GM12892 (cell line): Measurements from ENCODE around the gene TENM3.

Experiments used
- POLR2A ChIP-seq: IDR thresholded peaks from 2 replicates; pipeline ENCODE4 v1.6.1; 2011; ENCODE audit warnings: low read depth, low read length, control low read depth
- POLR2AphosphoS5 ChIP-seq: IDR thresholded peaks from 2 replicates; pipeline ENCODE4 v1.6.1; 2011; ENCODE audit warnings: low read depth, low read length, control low read depth

DNA sequence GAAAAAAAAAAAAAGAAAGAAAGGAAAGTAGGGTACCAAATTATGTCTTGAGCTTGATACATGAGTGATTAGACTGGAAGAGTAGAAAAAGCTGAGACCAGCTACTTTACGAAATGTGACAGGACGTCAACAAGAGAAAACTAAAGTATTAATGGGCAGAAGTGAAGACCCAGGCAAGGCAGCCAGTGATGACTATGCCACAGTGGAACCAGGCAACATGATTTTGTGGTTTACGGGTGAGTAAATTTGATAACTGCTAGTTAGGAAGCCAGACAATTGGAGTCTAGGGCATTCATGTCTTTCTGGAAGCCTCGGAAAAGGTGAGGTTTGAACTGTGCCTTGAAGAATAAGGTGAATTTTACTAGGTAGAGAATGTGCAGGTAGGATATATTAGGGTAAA, 326.4 kb downstream of the TENM3 start:
- no peak for TF ChIP-seq POLR2A
- no peak for TF ChIP-seq POLR2AphosphoS5
